SK-N-SH (cell line): Measurements from ENCODE around the gene REPS2. TPM values are rescaled to one million over a fixed set of nuclear protein-coding genes. Genes with fewer than 3 reads are reported as not detected.
A peak's percentile ranks its signal among the peaks of the same experiment; 100 is the strongest.

Experiments used
- CTCF ChIA-PET: fragments of 300-600, 350-600 bp; formaldehyde crosslinking; extraction: SDS; loops from one replicate; lab custom pipeline; 2021; lab: Yijun Ruan, JAX
- POLR2A ChIA-PET: fragments of 350-600 bp; sonication (Branson Sonifier 250); formaldehyde crosslinking; extraction: SDS; loops from one replicate; lab custom pipeline; 2020; ENCODE audit warnings: antibody characterized with exemption, inconsistent platforms; lab: Yijun Ruan, JAX
- DNase-seq: peaks from one replicate; pipeline ENCODE4 v3.0.0; 2012
- H2AFZ ChIP-seq: fragments of 200-600 bp; sonication (generic); 2 replicates; pipeline ENCODE4 v1.8.1; 2016; ENCODE audit warnings: antibody characterized with exemption, mild to moderate bottlenecking, low read depth
- H3F3A ChIP-seq: fragments of 200-600 bp; sonication (generic); replicated peaks from 2 replicates; pipeline ENCODE3; 2016; ENCODE audit warnings: antibody characterized with exemption, mild to moderate bottlenecking; ENCODE audit not compliant: insufficient read depth
- H3K27ac ChIP-seq, 2 experiments: fragments of 200-500 bp in 1 of 2; fragments of 200-600 bp in 1 of 2; sonication (Bioruptor generic) in 1 of 2; sonication (generic), shearing (Covaris generic) in 1 of 2; 2 replicates each; pipeline versions ENCODE4 v1.5.1 to v1.6.1; 2014 to 2016; ENCODE audit warnings: low read depth in 2 of 2, inconsistent platforms in 1 of 2, low read length in 1 of 2, mild to moderate bottlenecking in 1 of 2, mixed read lengths in 1 of 2
- H3K27me3 ChIP-seq: fragments of 200-600 bp; sonication (generic), shearing (Covaris generic); 2 replicates; pipeline ENCODE4 v1.6.1; 2016; ENCODE audit warnings: mixed run types; ENCODE audit not compliant: insufficient read depth
- H3K36me3 ChIP-seq, 2 experiments: fragments of 200-500 bp in 1 of 2; fragments of 200-600 bp in 1 of 2; sonication (Bioruptor generic) in 1 of 2; sonication (generic) in 1 of 2; replicated peaks in 1 of 2; 2 replicates each; pipeline versions ENCODE3 to v1.5.1; 2014 to 2016; ENCODE audit warnings: low read length in 1 of 2, mild to moderate bottlenecking in 1 of 2; ENCODE audit not compliant: insufficient read depth in 2 of 2, control insufficient read depth in 1 of 2
- H3K4me1 ChIP-seq, 2 experiments: fragments of 200-500 bp in 1 of 2; fragments of 200-600 bp in 1 of 2; sonication (Bioruptor generic) in 1 of 2; sonication (generic), shearing (Covaris generic) in 1 of 2; 2 replicates each; pipeline versions ENCODE4 v1.5.1 to v1.6.1; 2014 to 2016; ENCODE audit warnings: low read depth in 1 of 2, low read length in 1 of 2, mixed run types in 1 of 2; ENCODE audit not compliant: insufficient read depth in 2 of 2, control insufficient read depth in 1 of 2
- H3K4me2 ChIP-seq: fragments of 200-600 bp; sonication (generic), shearing (Covaris generic); 2 replicates; pipeline ENCODE4 v1.6.1; 2017; ENCODE audit warnings: mixed run types
- H3K4me3 ChIP-seq, 2 experiments: fragments of 200-500 bp in 1 of 2; fragments of 200-600 bp in 1 of 2; sonication (Bioruptor generic) in 1 of 2; sonication (generic), shearing (Covaris generic) in 1 of 2; 2 replicates each; pipeline versions ENCODE4 v1.5.1 to v1.8.1; 2014 to 2016; ENCODE audit warnings: low read depth in 2 of 2, inconsistent platforms in 1 of 2, low read length in 1 of 2, mild to moderate bottlenecking in 1 of 2, mixed read lengths in 1 of 2, moderate library complexity in 1 of 2
- H3K79me2 ChIP-seq: fragments of 200-600 bp; sonication (generic); 2 replicates; pipeline ENCODE4 v1.8.1; 2017; ENCODE audit warnings: mild to moderate bottlenecking; ENCODE audit not compliant: insufficient read depth
- H3K9ac ChIP-seq: fragments of 200-600 bp; sonication (generic); 2 replicates; pipeline ENCODE4 v1.6.1; 2017; ENCODE audit warnings: mixed run types
- H3K9me2 ChIP-seq: fragments of 200-600 bp; sonication (generic); 2 replicates; pipeline ENCODE4 v1.6.1; 2017; ENCODE audit warnings: mixed run types
- H3K9me3 ChIP-seq: fragments of 200-600 bp; sonication (generic); 2 replicates; pipeline ENCODE4 v1.6.1; 2017; ENCODE audit warnings: mixed run types, mild to moderate bottlenecking, moderate library complexity
- H4K20me1 ChIP-seq: fragments of 200-600 bp; sonication (generic); 2 replicates; pipeline ENCODE4 v1.6.1; 2017; ENCODE audit warnings: mild to moderate bottlenecking, mixed run types; ENCODE audit not compliant: insufficient read depth
- ELF1 ChIP-seq: IDR thresholded peaks from 2 replicates; pipeline ENCODE4 v1.4.0; 2012
- EP300 ChIP-seq, 2 experiments: IDR thresholded peaks; 2 replicates each; pipeline versions ENCODE4 v1.4.0 to v1.6.1; 2012; ENCODE audit warnings: borderline replicate concordance in 1 of 2, low read depth in 1 of 2, low read length in 1 of 2
- EZH2phosphoT487 ChIP-seq: fragments of 200-600 bp; sonication (generic); IDR thresholded peaks from 2 replicates; pipeline ENCODE4 v1.6.1; 2017; ENCODE audit warnings: low read depth, mixed run types, mild to moderate bottlenecking, antibody characterized with exemption, moderate library complexity, borderline replicate concordance
- FOSL2 ChIP-seq: IDR thresholded peaks from 2 replicates; pipeline ENCODE4 v1.4.0; 2012; ENCODE audit warnings: low read depth, mild to moderate bottlenecking, moderate library complexity, borderline replicate concordance
- FOXM1 ChIP-seq: IDR thresholded peaks from 2 replicates; pipeline ENCODE4 v1.4.0; 2012; ENCODE audit warnings: low read depth, mild to moderate bottlenecking
- IRF3 ChIP-seq: fragments of 150-350 bp; IDR thresholded peaks from 2 replicates; pipeline ENCODE4 v1.6.1; 2016; ENCODE audit warnings: mild to moderate bottlenecking, low read depth, low read length
- JUND ChIP-seq: IDR thresholded peaks from 2 replicates; pipeline ENCODE4 v1.4.0; 2012
- RAD21 ChIP-seq: IDR thresholded peaks from 2 replicates; pipeline ENCODE4 v1.6.1; 2012; ENCODE audit warnings: mild to moderate bottlenecking, low read length
- RCOR1 ChIP-seq: fragments of 150-350 bp; IDR thresholded peaks from 2 replicates; pipeline ENCODE4 v1.6.1; 2017; ENCODE audit warnings: antibody characterized with exemption, low read length
- REST ChIP-seq: IDR thresholded peaks from 2 replicates; pipeline ENCODE4 v1.6.1; 2012; ENCODE audit warnings: mild to moderate bottlenecking, low read depth, low read length, moderate library complexity
- RFX5 ChIP-seq: IDR thresholded peaks from 2 replicates; pipeline ENCODE4 v1.6.1; 2012; ENCODE audit warnings: mild to moderate bottlenecking, improper control_type of control experiment, low read length
- YY1 ChIP-seq: IDR thresholded peaks from 2 replicates; pipeline ENCODE4 v1.4.0; 2012; ENCODE audit warnings: low read depth, mild to moderate bottlenecking
- WGBS: methylation state at CpG from one replicate; pipeline ENCODE4 v1.1.6; 2017; ENCODE audit warnings: low lambda C conversion rate; 5-methylcytosine and 5-hydroxymethylcytosine counted together
- polyA plus RNA-seq, 3 experiments: library from polyadenylated mRNA; depleted of rRNA; stranded (reverse); fragments of >200 nt; gene quantifications; 2 replicates each; pipeline ENCODE4 v1.2.3, GENCODE V29; 2012

REPS2 gene
- polyA plus RNA-seq, 1 of the 3 experiments (the other 2 are of a cell fraction): 0.62 TPM

- Histone ChIP-seq H2AFZ (no peak overlapping the region), H3K9me3 (no peaks in the 10 kb centered on the region), H3K4me1 (peaks cover 0 to 2% of the 10 kb centered on the region in 2 experiments; a peak in 1 of 4 replicates), H3K4me2 (no peak overlapping the region), H3K27ac (no peak overlapping the region), H3K79me2 (no peaks in the 10 kb centered on the region)
- CTCF ChIA-PET: interaction anchor here (0.9 kb wide), 1 partner anchor 96 kb away, joined by 3 read pairs; no protein-coding TSS in a partner anchor
- TF ChIP-seq EZH2phosphoT487 (no peak), FOXM1 (no peak), EP300 (IDR thresholded peaks at IDR 0.05; ENCODE audit: borderline replicate concordance in 1 of 2, low read depth in 1 of 2, low read length in 1 of 2) (no peak), REST (0 out of 2 replicates have a peak, but pooled peaks have one; percentile 36), RAD21 (no peak)
- TF ChIP-seq, all 33 proteins: peak for 1
- no peak overlapping the region for H3K9ac ChIP-seq
- H3K9me2 ChIP-seq: no peaks in the 10 kb centered on the region
- 44% methylated on average over 4 of the region's 4 CpGs for WGBS
- no peaks in the 10 kb centered on the region for H3F3A ChIP-seq
- H4K20me1 ChIP-seq: no peaks in the 10 kb centered on the region
- no peak for DNase-seq
- POLR2A ChIA-PET: no interaction called here
- H3K4me3 ChIP-seq: no peak overlapping the region
- 0 out of 2 replicates have a peak, but pooled peaks cover 7% of the 10 kb centered on the region for H3K27me3 ChIP-seq
- H3K36me3 ChIP-seq: no peaks in the 10 kb centered on the region
Observed at GRCh38 chrX:16950423-16950822, 4.0 kb downstream of the REPS2 start.

- DNase-seq: no peak
- Histone ChIP-seq H3K4me2 (no peak overlapping the region), H3K9me3 (no peaks in the 10 kb centered on the region), H3K4me1 (peaks cover 0 to 2% of the 10 kb centered on the region in 2 experiments; a peak in 1 of 4 replicates), H3F3A (no peaks in the 10 kb centered on the region), H3K27ac (peak overlapping the region in 1 of 2 experiments; percentile 23; a peak in 1 of 4 replicates), H4K20me1 (no peaks in the 10 kb centered on the region), H3K36me3 (no peaks in the 10 kb centered on the region), H3K9ac (no peak overlapping the region), H3K9me2 (no peaks in the 10 kb centered on the region), H3K4me3 (no peak overlapping the region), H2AFZ (no peak overlapping the region), H3K27me3 (0 out of 2 replicates have a peak, but pooled peaks cover 7% of the 10 kb centered on the region)
- CTCF ChIA-PET: no interaction called here
- WGBS: 22% methylated on average over 7 of the region's 7 CpGs
- no peak for TF ChIP-seq RCOR1
- TF ChIP-seq YY1: no peak
- no peak for TF ChIP-seq JUND
- no peak for TF ChIP-seq IRF3
- no peak for TF ChIP-seq ELF1
- TF ChIP-seq EP300 (IDR thresholded peaks at IDR 0.05; ENCODE audit: borderline replicate concordance in 1 of 2, low read depth in 1 of 2, low read length in 1 of 2): no peak
- no peak for TF ChIP-seq FOSL2
- TF ChIP-seq RFX5: no peak
- TF ChIP-seq, all 33 proteins: peak for 0
- POLR2A ChIA-PET: no interaction called here
- H3K79me2 ChIP-seq: no peaks in the 10 kb centered on the region
Observed at GRCh38 chrX:16953606-16954211, 7.3 kb downstream of the REPS2 start.
